Activated CD8-positive, alpha-beta T cell treated with anti-CD3 and anti-CD28 coated beads for 36 hours (primary cell): Measurements from ENCODE around the gene CRACDL. TPM values are rescaled to one million over a fixed set of nuclear protein-coding genes. Genes with fewer than 3 reads are reported as not detected.
"Not testable (repeated sequence)": the region's sequence is repeated elsewhere in the genome, so short reads cannot be mapped to it uniquely, and the experiment has no call there.

Experiments
- ATAC-seq: fragments of 200-7000 bp; cut with Tn5 transposase; one replicate; pipeline ENCODE4 v1.10.0; 2021; ENCODE audit warnings: mild to moderate bottlenecking, moderate library complexity
- CTCF ChIA-PET: fragments of 350-600 bp; sonication (Branson Sonifier 250); formaldehyde crosslinking; loops from one replicate; lab custom pipeline; 2021; ENCODE audit warnings: antibody characterized with exemption; lab: Charles Lee
- POLR2A ChIA-PET: fragments of 350-600 bp; sonication (Branson Sonifier 250); formaldehyde crosslinking; loops from one replicate; lab custom pipeline; 2021; ENCODE audit warnings: antibody characterized with exemption; lab: Charles Lee
- DNase-seq: peaks from one replicate; pipeline ENCODE4 v3.0.0-alpha.2; 2020
- H3K27ac Mint-ChIP-seq: one replicate; pipeline ENCODE4 v1.8.0; 2021; ENCODE audit warnings: mild to moderate bottlenecking, mixed read lengths
- H3K27me3 Mint-ChIP-seq: one replicate; pipeline ENCODE4 v1.8.0; 2021; ENCODE audit warnings: mixed read lengths
- H3K36me3 Mint-ChIP-seq: one replicate; pipeline ENCODE4 v1.8.0; 2021; ENCODE audit warnings: low read depth, mixed read lengths
- H3K4me1 Mint-ChIP-seq: one replicate; pipeline ENCODE4 v1.8.0; 2021; ENCODE audit warnings: low read depth, mixed read lengths
- H3K4me3 Mint-ChIP-seq: one replicate; pipeline ENCODE4 v1.8.0; 2021; ENCODE audit warnings: mild to moderate bottlenecking, moderate library complexity, mixed read lengths
- H3K9me3 Mint-ChIP-seq: one replicate; pipeline ENCODE4 v1.8.0; 2021; ENCODE audit warnings: mixed read lengths
- CTCF ChIP-seq: fragments of 200-600 bp; IDR thresholded peaks from one replicate; pipeline ENCODE4 v1.8.0; 2022; ENCODE audit warnings: antibody characterized with exemption, mild to moderate bottlenecking
- intact Hi-C: fragments of 100-400 bp; cut with micrococcal nuclease; formaldehyde crosslinking; loops from one replicate; pipeline ENCODE4 v1.10.0; 2022
- total RNA-seq, 2 experiments: library from RNA; stranded (reverse); gene quantifications; one replicate each; pipeline ENCODE4 v1.2.3, GENCODE V29; 2021

The CRACDL gene
- total RNA-seq, 2 experiments from 2014 or later = 0.09 to 0.38 TPM

GRCh38 chr2:98882368-98882767 lies 53.7 kb downstream of the CRACDL start:
- H3K36me3 Mint-ChIP-seq = no peaks in the 10 kb centered on the region
- peaks cover under 1% of the 10 kb centered on the region for H3K27me3 Mint-ChIP-seq

GRCh38 chr2:98881153-98881650 lies 54.8 kb downstream of the CRACDL start:
- POLR2A ChIA-PET = no interaction called here
- CTCF ChIA-PET = no interaction called here
- Mint-ChIP-seq H3K27ac (no peak overlapping the region), H3K4me1 (no peaks in the 10 kb centered on the region), H3K36me3 (no peaks in the 10 kb centered on the region), H3K27me3 (no peaks in the 10 kb centered on the region), H3K4me3 (no peak overlapping the region), H3K9me3 (peaks cover 9% of the 10 kb centered on the region)
- intact Hi-C loops = no loop called here
- no peak for TF ChIP-seq CTCF
- no peak for DNase-seq
- no peak for ATAC-seq

More at GRCh38 chr2:98882368-98882767, 53.7 kb downstream of the CRACDL start:
- ChIA-PET CTCF (interaction anchor here (0.9 kb wide), 1 partner anchor 16 kb away, joined by 3 read pairs; no protein-coding TSS in a partner anchor), POLR2A (no interaction called here)
- Mint-ChIP-seq H3K27ac (no peak overlapping the region), H3K4me3 (no peak overlapping the region), H3K9me3 (peaks cover 17% of the 10 kb centered on the region), H3K4me1 (no peaks in the 10 kb centered on the region)
- no peak for TF ChIP-seq CTCF
- DNase-seq = no peak
- no peak for ATAC-seq
- intact Hi-C loops = no loop called here

GRCh38 chr2:98880266-98881152 lies 55.5 kb downstream of the CRACDL start:
- H3K27me3 Mint-ChIP-seq = no peaks in the 10 kb centered on the region
- no peak overlapping the region for H3K4me3 Mint-ChIP-seq
- no peak overlapping the region for H3K27ac Mint-ChIP-seq
- no peaks in the 10 kb centered on the region for H3K4me1 Mint-ChIP-seq
- intact Hi-C loops = no loop called here
- H3K9me3 Mint-ChIP-seq = peaks cover 4% of the 10 kb centered on the region
- CTCF ChIA-PET = no interaction called here
- H3K36me3 Mint-ChIP-seq = no peaks in the 10 kb centered on the region
- POLR2A ChIA-PET = interaction anchor here (0.7 kb wide), 1 partner anchor 127 kb away, joined by 4 read pairs; no protein-coding TSS in a partner anchor
- no peak for TF ChIP-seq CTCF
- no peak for DNase-seq
- ATAC-seq = no peak

- H3K27me3 Mint-ChIP-seq, H3K9me3 Mint-ChIP-seq, H3K4me3 Mint-ChIP-seq, intact Hi-C loops, H3K36me3 Mint-ChIP-seq, CTCF ChIA-PET, H3K4me1 Mint-ChIP-seq, POLR2A ChIA-PET, H3K27ac Mint-ChIP-seq, ATAC-seq, DNase-seq: not testable (repeated sequence)
Measured at GRCh38 chr2:98877658-98878057, 58.4 kb downstream of the CRACDL start.

- DNase-seq = no peak
- no peaks in the 10 kb centered on the region for H3K36me3 Mint-ChIP-seq
- no peaks in the 10 kb centered on the region for H3K27me3 Mint-ChIP-seq
- ATAC-seq = no peak
- no peaks in the 10 kb centered on the region for H3K9me3 Mint-ChIP-seq
- CTCF ChIA-PET = no interaction called here
- POLR2A ChIA-PET = no interaction called here
- no peak overlapping the region for H3K27ac Mint-ChIP-seq
- H3K4me3 Mint-ChIP-seq = no peak overlapping the region
- TF ChIP-seq CTCF = no peak
- H3K4me1 Mint-ChIP-seq = no peaks in the 10 kb centered on the region
- intact Hi-C loops = no loop called here
Measured at GRCh38 chr2:98876741-98877140, 59.3 kb downstream of the CRACDL start.
